Activated T-cell treated with anti-CD3 and anti-CD28 coated beads, Interleukin-2, amount 50 U/mL, for 72 hours (primary cell): ENCODE measurements around the gene PRAMEF33. TPM values are rescaled to one million over a fixed set of nuclear protein-coding genes. Genes with fewer than 3 reads are reported as not detected.
A peak's percentile ranks its signal among the peaks of the same experiment; 100 is the strongest.
"Not testable (repeated sequence)": the region's sequence is repeated elsewhere in the genome, so short reads cannot be mapped to it uniquely, and the experiment has no call there.

Experiments
- ATAC-seq, 2 donors: fragments of 150-1000 bp; cut with Tn5 transposase; replicated peaks in 1 of 2; 2 replicates each; pipeline ENCODE4 v1.10.0; 2021; ENCODE audit warnings: moderate library complexity in 2 of 2, mild to moderate bottlenecking in 1 of 2
- DNase-seq, 2 donors: peaks; one replicate each; pipeline ENCODE4 v3.0.0; 2021 to 2022; ENCODE audit warnings: mixed read lengths in 1 of 2
- H3K27ac Mint-ChIP-seq: one replicate; pipeline ENCODE4 v1.8.0; 2022; ENCODE audit warnings: mild to moderate bottlenecking, moderate library complexity, mixed read lengths
- H3K27me3 Mint-ChIP-seq: one replicate; pipeline ENCODE4 v1.8.0; 2022; ENCODE audit warnings: low read depth, mixed read lengths
- H3K36me3 Mint-ChIP-seq, 2 donors: one replicate each; pipeline ENCODE4 v1.8.0; 2022; ENCODE audit warnings: mixed read lengths in 2 of 2, mild to moderate bottlenecking in 1 of 2; ENCODE audit not compliant: insufficient read depth in 2 of 2
- H3K4me1 Mint-ChIP-seq: one replicate; pipeline ENCODE4 v1.8.0; 2022; ENCODE audit warnings: low read depth, mixed read lengths
- H3K4me3 Mint-ChIP-seq, 2 donors: one replicate each; pipeline ENCODE4 v1.8.0; 2022; ENCODE audit warnings: mild to moderate bottlenecking in 2 of 2, mixed read lengths in 2 of 2, moderate library complexity in 2 of 2
- H3K9me3 Mint-ChIP-seq, 2 donors: one replicate each; pipeline ENCODE4 v1.8.0; 2022; ENCODE audit warnings: mixed read lengths in 2 of 2
- total RNA-seq, 2 donors: library from RNA; stranded (reverse); gene quantifications; one replicate each; pipeline ENCODE4 v1.2.3, GENCODE V29; 2022

The PRAMEF33 gene
- total RNA-seq, 2 donors from 2014 or later: not detected

GRCh38 chr1:13353476-13353875 is 50.1 kb downstream of the PRAMEF33 start:
- not testable (repeated sequence) for H3K4me3 Mint-ChIP-seq

GRCh38 chr1:13354475-13354874 is 51.1 kb downstream of the PRAMEF33 start:
- not testable (repeated sequence) for ATAC-seq, H3K9me3 Mint-ChIP-seq, H3K36me3 Mint-ChIP-seq, H3K4me1 Mint-ChIP-seq, H3K4me3 Mint-ChIP-seq, H3K27me3 Mint-ChIP-seq, DNase-seq, H3K27ac Mint-ChIP-seq

More at GRCh38 chr1:13353476-13353875, 50.1 kb downstream of the PRAMEF33 start:
- not testable (repeated sequence) for ATAC-seq, H3K9me3 Mint-ChIP-seq, H3K27me3 Mint-ChIP-seq, H3K27ac Mint-ChIP-seq, H3K36me3 Mint-ChIP-seq, DNase-seq, H3K4me1 Mint-ChIP-seq

- H3K36me3 Mint-ChIP-seq: not testable (repeated sequence)
These were observed 53.4 kb downstream of the PRAMEF33 start for GRCh38 chr1:13356774-13357173.

More at GRCh38 chr1:13356774-13357173, 53.4 kb downstream of the PRAMEF33 start:
- ATAC-seq, H3K4me3 Mint-ChIP-seq, H3K27ac Mint-ChIP-seq, H3K27me3 Mint-ChIP-seq, H3K9me3 Mint-ChIP-seq, H3K4me1 Mint-ChIP-seq: not testable (repeated sequence)
- peak; percentile 8 to 29 for DNase-seq

Other genes starting within 250 kb of the PRAMEF33 start
- gene PRAMEF27, start 247.0 kb upstream of the PRAMEF33 start, total RNA-seq: not detected
- not detected for gene HNRNPCL3, start 242.8 kb upstream of the PRAMEF33 start, total RNA-seq
- not detected for gene PRAMEF25, start 232.8 kb upstream of the PRAMEF33 start, total RNA-seq
- gene HNRNPCL2, start 186.7 kb upstream of the PRAMEF33 start, total RNA-seq: not detected
- gene PRAMEF26, start 147.5 kb upstream of the PRAMEF33 start, total RNA-seq: not detected
- not detected for gene HNRNPCL4, start 137.9 kb upstream of the PRAMEF33 start, total RNA-seq
- not detected for gene PRAMEF9, start 131.7 kb upstream of the PRAMEF33 start, total RNA-seq
- not detected for gene PRAMEF13, start 102.1 kb upstream of the PRAMEF33 start, total RNA-seq
- gene PRAMEF18, start 77.4 kb upstream of the PRAMEF33 start, total RNA-seq: not detected
- not detected for gene PRAMEF5, start 49.3 kb upstream of the PRAMEF33 start, total RNA-seq
- not detected for gene PRAMEF8, start 18.4 kb upstream of the PRAMEF33 start, total RNA-seq
- gene PRAMEF15, start 12.0 kb downstream of the PRAMEF33 start, total RNA-seq: not detected
- gene PRAMEF14, start 43.6 kb downstream of the PRAMEF33 start, total RNA-seq: not detected
- gene PRAMEF19, start 68.4 kb downstream of the PRAMEF33 start, total RNA-seq: not detected
- gene PRAMEF17, start 86.1 kb downstream of the PRAMEF33 start, total RNA-seq: not detected
- not detected for gene PRAMEF20, start 106.9 kb downstream of the PRAMEF33 start, total RNA-seq
- gene LRRC38, start 210.5 kb downstream of the PRAMEF33 start, total RNA-seq: not detected